K562 (cell line): ENCODE data around the gene DDX23. TPM values are rescaled to one million over a fixed set of nuclear protein-coding genes. Genes with fewer than 3 reads are reported as not detected.

Experiments used
- HBP1 ChIP-seq: fragments of 450-650 bp; formaldehyde crosslinking; IDR thresholded peaks from 2 replicates; pipeline ENCODE4 v1.4.0; 2022; ENCODE audit warnings: missing genetic modification characterization
- JUNB ChIP-seq: fragments of 450-650 bp; formaldehyde crosslinking; conservative IDR thresholded peaks from 2 replicates; pipeline ENCODE4 v1.4.0; 2020; ENCODE audit warnings: mild to moderate bottlenecking
- L3MBTL2 ChIP-seq: fragments of 450-650 bp; IDR thresholded peaks from 2 replicates; pipeline ENCODE4 v1.6.1; 2016; ENCODE audit warnings: mild to moderate bottlenecking, moderate library complexity
- NCOA4 ChIP-seq: fragments of 450-650 bp; IDR thresholded peaks from 2 replicates; pipeline ENCODE4 v1.6.1; 2018; ENCODE audit warnings: mild to moderate bottlenecking; ENCODE audit not compliant: partially characterized antibody
- PML ChIP-seq: IDR thresholded peaks from 2 replicates; pipeline ENCODE4 v1.6.1; 2012; ENCODE audit warnings: low read length, inconsistent platforms
- SLC30A9 ChIP-seq: fragments of 250-450 bp; sonication (Bioruptor Pico); IDR thresholded peaks from 2 replicates; pipeline ENCODE4 v1.8.0; 2022; ENCODE audit warnings: mild to moderate bottlenecking, moderate library complexity
- TAL1 ChIP-seq: fragments of 450-650 bp; IDR thresholded peaks from 2 replicates; pipeline ENCODE4 v1.6.1; 2016; ENCODE audit warnings: mild to moderate bottlenecking
- ZNF444 ChIP-seq: fragments of 250-450 bp; sonication (Bioruptor Pico); IDR thresholded peaks from 2 replicates; pipeline ENCODE4 v1.4.0; 2020; ENCODE audit warnings: mild to moderate bottlenecking, moderate library complexity
- ZNF79 ChIP-seq: fragments of 250-450 bp; sonication (Bioruptor Pico); IDR thresholded peaks from 2 replicates; pipeline ENCODE4 v1.4.0; 2020; ENCODE audit warnings: low read depth, mild to moderate bottlenecking, moderate library complexity
- polyA plus RNA-seq, 8 experiments: library from polyadenylated mRNA; depleted of rRNA in 4 of 8; stranded (reverse) in 5 of 8; unstranded in 3 of 8; fragments of >200 nt; fragmentation: Nextera tagmentation in 2 of 8; fragmentation: Illumina TruSeq in 1 of 8; extraction: Ambion mirVana in 2 of 8; extraction: Trizol in 1 of 8; gene quantifications; 2 replicates each; pipeline versions ENCODE4 v1.2.1 to v1.2.3, GENCODE V29; 2011 to 2014; ENCODE audit warnings: inconsistent platforms in 1 of 8, missing spikeins in 1 of 8
- total RNA-seq, 7 experiments: library from RNA; depleted of rRNA in 6 of 7; stranded (reverse); fragments of >200 nt in 6 of 7; fragmentation: Illumina TruSeq in 2 of 7; extraction: Trizol in 2 of 7; gene quantifications; 2 replicates each; pipeline versions ENCODE4 v1.2.1 to v1.2.3, GENCODE V29; 2011 to 2021; ENCODE audit warnings: low replicate concordance in 1 of 7
- TF ChIP-seq, protein P1 (sequence below), 2 experiments: fragments of 150-350 bp in 1 of 2; IDR thresholded peaks; 2 replicates each; pipeline ENCODE4 v1.6.1; 2012 to 2016; ENCODE audit warnings: low read depth in 2 of 2, low read length in 2 of 2, mild to moderate bottlenecking in 1 of 2, moderate library complexity in 1 of 2
- TF ChIP-seq, protein P2 (sequence below): fragments of 450-650 bp; IDR thresholded peaks from 2 replicates; pipeline ENCODE4 v1.6.1; 2016; ENCODE audit warnings: borderline replicate concordance

The DDX23 gene
- total and polyA plus RNA-seq, 9 of the 15 experiments (the other 6 are each of a cell fraction or from before 2014, with no cell fraction given), result 32.4 to 138 (median 104) TPM

DNA sequence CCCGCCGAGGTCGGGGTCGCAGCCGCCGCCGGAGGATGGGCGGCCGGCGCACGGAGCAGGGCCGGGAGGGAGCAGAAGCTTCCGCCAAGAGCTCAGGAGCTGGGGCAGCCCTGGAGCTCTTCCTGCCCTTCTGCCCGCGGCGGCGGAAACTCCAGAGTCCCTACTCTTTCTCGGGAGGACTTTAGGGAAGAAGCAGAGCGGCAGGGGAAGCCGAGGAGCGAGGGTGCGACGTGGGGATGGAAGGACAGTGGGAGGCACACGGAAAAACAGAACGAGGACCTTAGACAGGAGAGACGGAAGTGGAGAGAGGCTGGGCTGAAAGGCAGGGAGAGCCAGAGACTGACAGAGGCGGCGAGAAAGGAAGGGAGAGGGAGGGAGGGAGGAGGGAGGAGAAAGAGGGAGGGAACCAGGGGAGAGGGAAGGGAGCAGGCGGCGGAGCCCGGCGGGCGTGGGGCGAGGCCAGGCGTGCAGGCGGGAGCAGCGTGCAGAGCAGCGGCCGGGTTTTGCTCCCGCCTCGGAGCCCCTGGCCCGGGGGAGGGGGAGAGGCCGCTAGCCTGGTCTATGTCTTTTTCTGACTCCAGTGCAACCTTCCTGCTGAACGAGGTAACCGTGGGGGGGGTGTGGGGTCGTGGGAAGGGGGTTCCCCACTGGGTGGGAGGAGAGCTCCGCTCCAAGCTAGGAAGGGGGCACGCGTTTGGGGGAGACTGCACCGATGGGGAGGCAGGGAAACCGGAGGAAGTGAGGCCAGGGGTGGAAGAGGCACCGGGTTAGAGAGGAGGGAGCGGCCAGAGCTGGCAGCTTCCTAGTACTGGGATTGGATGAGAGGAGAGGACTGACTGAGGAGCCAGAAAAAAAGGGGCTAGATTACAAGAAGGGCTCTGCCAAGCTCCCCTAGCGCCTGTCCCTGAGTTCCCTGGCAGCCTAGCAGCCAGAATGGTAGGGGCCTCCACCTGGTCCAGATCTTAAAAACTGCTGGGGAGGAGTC, 36.5 kb downstream of the DDX23 start (continued):
- TF ChIP-seq, protein P1, sequence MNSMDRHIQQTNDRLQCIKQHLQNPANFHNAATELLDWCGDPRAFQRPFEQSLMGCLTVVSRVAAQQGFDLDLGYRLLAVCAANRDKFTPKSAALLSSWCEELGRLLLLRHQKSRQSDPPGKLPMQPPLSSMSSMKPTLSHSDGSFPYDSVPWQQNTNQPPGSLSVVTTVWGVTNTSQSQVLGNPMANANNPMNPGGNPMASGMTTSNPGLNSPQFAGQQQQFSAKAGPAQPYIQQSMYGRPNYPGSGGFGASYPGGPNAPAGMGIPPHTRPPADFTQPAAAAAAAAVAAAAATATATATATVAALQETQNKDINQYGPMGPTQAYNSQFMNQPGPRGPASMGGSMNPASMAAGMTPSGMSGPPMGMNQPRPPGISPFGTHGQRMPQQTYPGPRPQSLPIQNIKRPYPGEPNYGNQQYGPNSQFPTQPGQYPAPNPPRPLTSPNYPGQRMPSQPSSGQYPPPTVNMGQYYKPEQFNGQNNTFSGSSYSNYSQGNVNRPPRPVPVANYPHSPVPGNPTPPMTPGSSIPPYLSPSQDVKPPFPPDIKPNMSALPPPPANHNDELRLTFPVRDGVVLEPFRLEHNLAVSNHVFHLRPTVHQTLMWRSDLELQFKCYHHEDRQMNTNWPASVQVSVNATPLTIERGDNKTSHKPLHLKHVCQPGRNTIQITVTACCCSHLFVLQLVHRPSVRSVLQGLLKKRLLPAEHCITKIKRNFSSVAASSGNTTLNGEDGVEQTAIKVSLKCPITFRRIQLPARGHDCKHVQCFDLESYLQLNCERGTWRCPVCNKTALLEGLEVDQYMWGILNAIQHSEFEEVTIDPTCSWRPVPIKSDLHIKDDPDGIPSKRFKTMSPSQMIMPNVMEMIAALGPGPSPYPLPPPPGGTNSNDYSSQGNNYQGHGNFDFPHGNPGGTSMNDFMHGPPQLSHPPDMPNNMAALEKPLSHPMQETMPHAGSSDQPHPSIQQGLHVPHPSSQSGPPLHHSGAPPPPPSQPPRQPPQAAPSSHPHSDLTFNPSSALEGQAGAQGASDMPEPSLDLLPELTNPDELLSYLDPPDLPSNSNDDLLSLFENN (IDR thresholded peaks at IDR 0.05; ENCODE audit: low read depth in 2 of 2, low read length in 2 of 2), result no peak
- TF ChIP-seq L3MBTL2 (peak; percentile 87), HBP1 (peak; percentile 92; the same call in 1 of the 2 replicates), ZNF444 (CRISPR knock-in tag) (peak; percentile 93), ZNF79 (CRISPR knock-in tag) (no peak), PML (peak; percentile 46; the same call in 1 of the 2 replicates), NCOA4 (peak; percentile 32), TAL1 (no peak), SLC30A9 (CRISPR knock-in tag) (no peak), JUNB (CRISPR knock-in tag) (no peak)
- TF ChIP-seq, protein P2, sequence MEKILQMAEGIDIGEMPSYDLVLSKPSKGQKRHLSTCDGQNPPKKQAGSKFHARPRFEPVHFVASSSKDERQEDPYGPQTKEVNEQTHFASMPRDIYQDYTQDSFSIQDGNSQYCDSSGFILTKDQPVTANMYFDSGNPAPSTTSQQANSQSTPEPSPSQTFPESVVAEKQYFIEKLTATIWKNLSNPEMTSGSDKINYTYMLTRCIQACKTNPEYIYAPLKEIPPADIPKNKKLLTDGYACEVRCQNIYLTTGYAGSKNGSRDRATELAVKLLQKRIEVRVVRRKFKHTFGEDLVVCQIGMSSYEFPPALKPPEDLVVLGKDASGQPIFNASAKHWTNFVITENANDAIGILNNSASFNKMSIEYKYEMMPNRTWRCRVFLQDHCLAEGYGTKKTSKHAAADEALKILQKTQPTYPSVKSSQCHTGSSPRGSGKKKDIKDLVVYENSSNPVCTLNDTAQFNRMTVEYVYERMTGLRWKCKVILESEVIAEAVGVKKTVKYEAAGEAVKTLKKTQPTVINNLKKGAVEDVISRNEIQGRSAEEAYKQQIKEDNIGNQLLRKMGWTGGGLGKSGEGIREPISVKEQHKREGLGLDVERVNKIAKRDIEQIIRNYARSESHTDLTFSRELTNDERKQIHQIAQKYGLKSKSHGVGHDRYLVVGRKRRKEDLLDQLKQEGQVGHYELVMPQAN, result peak; percentile 70; the same call in 1 of the 2 replicates
